ENCODE data around the gene STK36.

STK36 gene, protein sequence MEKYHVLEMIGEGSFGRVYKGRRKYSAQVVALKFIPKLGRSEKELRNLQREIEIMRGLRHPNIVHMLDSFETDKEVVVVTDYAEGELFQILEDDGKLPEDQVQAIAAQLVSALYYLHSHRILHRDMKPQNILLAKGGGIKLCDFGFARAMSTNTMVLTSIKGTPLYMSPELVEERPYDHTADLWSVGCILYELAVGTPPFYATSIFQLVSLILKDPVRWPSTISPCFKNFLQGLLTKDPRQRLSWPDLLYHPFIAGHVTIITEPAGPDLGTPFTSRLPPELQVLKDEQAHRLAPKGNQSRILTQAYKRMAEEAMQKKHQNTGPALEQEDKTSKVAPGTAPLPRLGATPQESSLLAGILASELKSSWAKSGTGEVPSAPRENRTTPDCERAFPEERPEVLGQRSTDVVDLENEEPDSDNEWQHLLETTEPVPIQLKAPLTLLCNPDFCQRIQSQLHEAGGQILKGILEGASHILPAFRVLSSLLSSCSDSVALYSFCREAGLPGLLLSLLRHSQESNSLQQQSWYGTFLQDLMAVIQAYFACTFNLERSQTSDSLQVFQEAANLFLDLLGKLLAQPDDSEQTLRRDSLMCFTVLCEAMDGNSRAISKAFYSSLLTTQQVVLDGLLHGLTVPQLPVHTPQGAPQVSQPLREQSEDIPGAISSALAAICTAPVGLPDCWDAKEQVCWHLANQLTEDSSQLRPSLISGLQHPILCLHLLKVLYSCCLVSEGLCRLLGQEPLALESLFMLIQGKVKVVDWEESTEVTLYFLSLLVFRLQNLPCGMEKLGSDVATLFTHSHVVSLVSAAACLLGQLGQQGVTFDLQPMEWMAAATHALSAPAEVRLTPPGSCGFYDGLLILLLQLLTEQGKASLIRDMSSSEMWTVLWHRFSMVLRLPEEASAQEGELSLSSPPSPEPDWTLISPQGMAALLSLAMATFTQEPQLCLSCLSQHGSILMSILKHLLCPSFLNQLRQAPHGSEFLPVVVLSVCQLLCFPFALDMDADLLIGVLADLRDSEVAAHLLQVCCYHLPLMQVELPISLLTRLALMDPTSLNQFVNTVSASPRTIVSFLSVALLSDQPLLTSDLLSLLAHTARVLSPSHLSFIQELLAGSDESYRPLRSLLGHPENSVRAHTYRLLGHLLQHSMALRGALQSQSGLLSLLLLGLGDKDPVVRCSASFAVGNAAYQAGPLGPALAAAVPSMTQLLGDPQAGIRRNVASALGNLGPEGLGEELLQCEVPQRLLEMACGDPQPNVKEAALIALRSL (N-terminal part only)

DNA sequence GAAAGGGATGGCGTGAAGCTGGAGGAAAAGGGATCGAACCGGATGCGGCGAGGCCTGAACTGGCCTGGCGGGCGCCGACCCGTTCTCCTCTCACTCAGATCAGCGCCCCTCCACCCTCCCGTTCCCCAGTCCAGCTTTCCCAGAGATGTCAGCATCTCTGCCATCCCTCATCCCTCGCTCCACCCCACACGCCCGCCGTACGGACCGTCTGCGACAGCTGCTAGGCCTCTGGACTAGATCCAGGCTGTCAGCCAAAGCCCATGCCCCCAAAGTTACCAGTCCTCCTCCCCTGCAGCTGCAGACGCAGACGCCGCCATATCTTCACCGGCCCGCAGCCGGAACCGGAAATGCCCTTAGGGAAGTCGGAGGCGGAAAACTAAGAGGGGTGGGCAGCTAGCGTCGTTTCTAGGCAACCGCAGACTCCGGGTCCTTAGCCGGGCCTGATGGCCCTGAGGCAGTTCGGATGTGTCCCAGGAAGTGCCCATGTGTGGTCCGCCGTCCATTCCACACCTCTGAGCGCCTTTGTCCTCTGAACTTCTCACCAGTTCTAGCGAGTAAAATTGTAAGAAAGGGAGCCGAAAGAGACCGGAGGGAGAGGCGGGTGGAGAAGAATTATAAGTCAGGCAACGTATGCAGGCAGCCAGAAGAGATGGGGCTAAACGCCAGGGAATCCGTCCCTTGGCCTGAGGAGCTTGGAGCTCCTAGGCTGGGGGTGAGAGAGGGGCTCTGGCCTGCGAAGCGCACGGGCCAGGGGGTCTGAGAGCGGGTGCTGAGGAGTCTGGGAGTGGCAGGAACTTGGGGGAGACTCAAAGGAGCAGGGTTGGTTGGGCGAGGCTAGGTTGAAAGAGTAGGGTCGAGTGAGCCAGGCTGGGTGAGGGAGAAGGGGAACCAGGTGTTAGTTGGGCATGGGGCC is at the start of gene STK36, which contains the start of gene RNF25:
TSS of gene STK36 (plus strand) at position 433 of the 913 bp plus-strand sequence. CDS start 744 bp downstream, outside the sequence.
TSS of gene RNF25 (minus strand) at position 349 of the 913 bp plus-strand sequence. CDS start at position 317, 32 bp downstream.
- peak; percentile 82 for DNase-seq

DNA sequence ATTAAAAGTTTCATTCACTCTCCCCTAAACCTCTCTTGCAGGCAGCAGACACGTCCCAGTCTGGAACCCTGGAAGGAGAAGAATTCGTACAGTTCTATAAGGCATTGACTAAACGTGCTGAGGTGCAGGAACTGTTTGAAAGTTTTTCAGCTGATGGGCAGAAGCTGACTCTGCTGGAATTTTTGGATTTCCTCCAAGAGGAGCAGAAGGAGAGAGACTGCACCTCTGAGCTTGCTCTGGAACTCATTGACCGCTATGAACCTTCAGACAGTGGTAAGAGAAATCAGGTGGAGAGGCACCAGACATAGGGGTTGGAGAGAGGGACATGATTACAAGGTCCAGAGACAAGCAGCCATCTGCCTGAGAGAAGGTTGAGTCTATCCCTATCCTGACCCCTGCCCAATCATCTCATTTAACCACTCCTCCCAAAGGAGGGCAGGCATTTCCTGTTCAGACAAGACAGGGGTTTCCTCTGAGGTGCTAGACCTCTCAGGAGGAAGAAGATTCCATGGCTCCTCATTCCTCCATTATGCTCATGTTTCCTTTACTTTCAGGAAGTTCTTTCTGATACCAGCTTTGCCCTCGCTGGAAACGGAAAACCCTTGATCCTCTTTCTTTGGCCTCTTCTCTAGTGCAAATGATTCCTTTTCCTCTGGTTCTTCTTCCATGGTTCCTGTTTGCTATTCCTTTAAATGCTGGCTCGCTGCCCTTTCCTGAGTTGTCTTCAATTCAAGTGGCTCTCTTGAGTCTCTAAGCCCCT is 49.1 kb upstream of the STK36 start:
- no peak for DNase-seq

- DNase-seq, result no peak
These were observed 48.5 kb upstream of the STK36 start for GRCh38 chr2:218623366-218623705.

GRCh38 chr2:218626369-218626768 is 45.5 kb upstream of the STK36 start:
- DNase-seq, result no peak

GRCh38 chr2:218627939-218628338 is 43.9 kb upstream of the STK36 start:
- no peak for DNase-seq

DNA sequence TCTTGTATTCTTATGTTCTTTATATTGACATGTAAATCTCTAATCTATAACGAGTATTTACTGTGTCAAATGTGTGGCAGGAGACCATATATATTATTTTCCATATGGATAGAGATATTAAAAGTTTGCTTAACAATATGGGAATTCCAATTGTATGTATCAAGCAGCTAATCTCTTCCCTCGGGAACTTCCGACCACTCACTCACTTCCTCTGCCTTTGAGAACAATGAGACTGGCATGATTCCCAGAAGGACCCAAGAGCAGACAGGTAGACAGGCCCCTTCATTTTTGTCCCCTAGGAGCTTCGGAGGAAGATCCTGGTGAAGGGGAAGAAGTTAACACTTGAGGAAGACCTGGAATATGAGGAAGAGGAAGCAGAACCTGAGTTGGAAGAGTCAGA is 40.0 kb upstream of the STK36 start:
- DNase-seq, result no peak

- no peak for DNase-seq
These were observed 36.2 kb upstream of the STK36 start for GRCh38 chr2:218635719-218636118.

DNA sequence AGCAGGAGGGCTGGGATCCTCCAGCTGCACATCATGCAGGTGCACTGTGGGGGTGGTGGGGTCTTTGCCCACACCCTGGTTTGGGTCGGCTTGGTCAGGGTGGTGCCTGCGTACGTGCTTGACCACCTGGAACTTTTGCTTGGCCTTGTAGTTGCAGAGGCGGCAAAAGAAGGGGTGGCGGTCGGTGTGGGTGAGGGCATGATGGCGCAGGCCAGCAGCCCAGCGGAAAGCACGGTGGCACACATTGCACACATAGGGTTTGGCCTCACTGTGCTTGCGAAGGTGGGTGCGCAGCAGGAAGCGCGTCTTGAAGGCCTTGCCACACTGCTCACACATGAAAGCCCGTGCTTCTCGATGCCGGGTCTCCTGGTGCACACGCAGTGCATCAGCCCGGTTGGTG is 33.5 kb upstream of the STK36 start:
- DNase-seq, result no peak

DNA sequence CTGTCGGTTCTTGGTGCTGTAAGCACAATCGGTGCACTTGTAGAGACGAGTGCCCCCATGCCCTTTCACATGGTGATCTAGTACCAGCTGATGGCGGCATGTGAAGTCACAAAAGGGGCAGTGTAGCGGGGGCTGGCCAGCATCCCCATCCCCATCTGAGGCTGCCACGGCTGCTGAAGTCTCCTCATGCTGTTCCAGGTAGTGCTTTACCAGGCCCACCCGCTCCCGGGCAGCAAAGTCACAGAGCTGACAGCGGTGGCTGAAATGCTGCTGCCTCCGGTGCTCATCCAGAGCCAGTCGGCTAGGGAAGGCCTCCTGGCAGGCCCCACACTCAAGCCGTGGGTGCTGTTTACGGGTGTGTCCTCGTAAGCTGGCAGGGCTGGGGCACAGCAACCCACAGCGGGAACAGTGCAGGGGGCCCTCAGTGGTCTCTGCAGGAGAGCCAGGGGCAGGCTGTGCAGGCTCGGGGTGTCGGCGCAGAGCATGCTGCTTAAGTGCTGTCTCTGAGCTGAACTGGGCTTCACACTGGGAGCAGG is 29.7 kb upstream of the STK36 start:
- DNase-seq, result no peak

DNA sequence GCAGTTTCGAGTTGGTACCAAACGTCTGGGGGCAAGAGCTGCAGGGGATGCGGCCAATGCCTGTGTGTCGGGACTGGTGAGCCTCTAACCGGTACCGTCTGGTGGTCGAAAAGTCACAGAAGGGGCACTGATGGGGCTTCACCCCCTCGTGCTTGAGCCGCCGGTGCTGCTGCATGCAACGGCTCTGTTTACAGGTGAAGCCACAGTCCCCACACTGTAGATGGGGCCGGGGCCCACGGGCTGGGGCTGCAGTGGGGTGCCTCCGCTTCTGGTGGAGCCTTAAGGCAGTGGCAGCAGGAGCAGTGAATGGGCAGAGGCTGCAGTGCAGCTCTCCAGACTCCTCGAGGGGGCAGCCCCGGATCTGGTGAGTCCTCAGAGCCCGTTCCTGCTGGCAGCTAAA is 29.1 kb upstream of the STK36 start:
- no peak for DNase-seq

- DNase-seq, result no peak
These were observed 28.1 kb upstream of the STK36 start for GRCh38 chr2:218643751-218644310.

GRCh38 chr2:218644721-218645120 is 27.2 kb upstream of the STK36 start:
- DNase-seq, result no peak

GRCh38 chr2:218645126-218645525 is 26.8 kb upstream of the STK36 start:
- no peak for DNase-seq

DNA sequence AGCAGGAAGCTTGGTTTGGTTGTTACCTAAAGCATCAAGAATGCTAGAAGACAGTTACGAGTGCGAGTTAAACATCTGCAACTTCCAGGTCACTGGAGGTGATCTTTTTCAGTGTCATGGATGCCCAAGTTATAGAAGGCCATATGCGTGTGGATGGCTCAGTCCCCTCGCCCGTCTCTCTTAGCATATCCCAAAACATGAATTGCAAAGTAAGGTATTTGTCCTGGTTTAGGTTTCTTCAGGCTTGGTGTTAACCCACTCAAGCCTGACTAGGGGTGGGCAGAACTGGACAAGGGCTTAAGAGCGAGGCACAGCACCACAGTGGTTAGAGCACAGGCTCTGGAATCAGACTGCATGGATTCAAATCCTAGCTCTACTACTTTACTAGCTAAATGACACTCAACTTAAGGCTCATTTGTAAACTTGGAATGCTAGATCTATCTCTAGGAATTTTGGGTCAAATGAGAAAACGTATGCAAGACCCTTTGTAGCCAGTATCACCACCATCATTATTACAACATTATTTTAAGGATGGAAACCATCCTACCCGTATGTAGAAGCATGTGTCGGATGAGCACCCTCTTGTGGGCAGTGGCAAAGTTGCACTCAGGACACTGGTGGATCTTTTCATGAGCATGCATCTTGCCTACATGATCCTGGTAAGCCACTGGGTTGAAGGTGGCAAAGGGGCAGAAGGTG is 23.6 kb upstream of the STK36 start:
- peak; percentile 62 for DNase-seq

GRCh38 chr2:218648787-218649100 is 23.1 kb upstream of the STK36 start:
- DNase-seq, result no peak

- DNase-seq, result no peak
These were observed 16.1 kb upstream of the STK36 start for GRCh38 chr2:218655751-218656150.

GRCh38 chr2:218658671-218659257 is 13.1 kb upstream of the STK36 start:
- peak; percentile 50 for DNase-seq

DNA sequence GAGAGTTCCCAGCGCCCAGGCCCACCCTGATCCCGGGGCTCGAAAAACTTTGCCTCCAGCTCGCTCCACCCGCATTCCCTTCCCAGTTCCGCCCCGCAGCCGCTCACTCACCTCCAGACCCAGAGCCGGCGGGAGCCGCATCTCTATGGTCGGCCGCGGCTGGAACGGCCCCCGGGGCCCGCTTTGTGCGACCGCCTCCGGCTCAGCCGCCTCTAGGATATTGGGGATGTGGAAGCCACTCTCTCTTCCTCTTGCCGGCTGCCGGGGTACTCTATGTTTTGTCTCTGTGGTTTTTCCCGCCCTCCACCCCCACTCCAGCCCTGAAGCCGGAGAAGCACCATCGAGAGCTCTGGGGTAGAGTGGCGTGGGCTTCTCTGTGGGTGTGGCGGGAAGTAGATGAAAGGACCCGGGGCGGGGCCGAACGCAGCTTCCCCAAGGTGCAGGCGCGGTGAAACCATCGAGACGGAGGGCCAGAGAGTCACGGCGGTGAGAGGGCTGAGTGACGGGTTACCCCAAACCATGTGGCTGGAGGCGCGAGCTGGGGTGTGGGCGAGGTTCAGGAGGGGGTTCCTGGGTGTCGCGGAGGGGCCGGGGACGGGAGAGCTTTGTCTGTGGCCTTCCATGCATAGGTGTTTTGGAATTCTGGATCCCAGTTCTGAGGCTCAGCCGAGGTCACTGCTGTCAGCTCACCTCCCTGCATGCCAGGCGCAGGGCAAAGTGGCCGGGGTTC is 12.5 kb upstream of the STK36 start, which contains the start of the genes BCS1L and ZNF142:
TSS of gene BCS1L (plus strand) at position 426 of the 730 bp plus-strand sequence. CDS start 1,305 bp downstream, outside the sequence.
TSS of gene ZNF142 (minus strand) at position 366 of the 730 bp plus-strand sequence. CDS start 3,194 bp downstream, outside the sequence.
- DNase-seq, result peak; percentile 96

DNA sequence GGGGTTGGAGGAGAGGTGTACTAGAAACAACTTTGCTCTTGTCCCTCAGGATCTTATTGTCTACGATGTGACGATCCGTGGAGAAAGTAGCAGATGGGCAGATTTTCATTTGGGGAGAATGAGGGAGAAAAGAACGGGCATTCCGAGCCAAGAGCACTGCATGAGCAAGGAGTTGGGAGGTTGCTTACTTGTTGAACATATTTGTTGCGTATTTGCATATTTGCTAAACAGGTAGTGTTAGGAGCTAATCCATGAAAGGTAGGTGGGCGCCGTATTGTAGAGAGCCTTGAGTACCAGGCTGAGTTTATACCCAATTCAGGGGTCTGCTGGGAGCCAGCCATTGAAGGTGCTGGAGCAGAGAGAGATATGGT is 11.9 kb upstream of the STK36 start:
- DNase-seq, result no peak

Data from CD4-positive, alpha-beta T cell treated with Interleukin-6 for 4 hours (primary cell).